Trophoblast cell (in vitro differentiated cells and primary cell): ENCODE measurements around the gene YY2.
A peak's percentile ranks its signal among the peaks of the same experiment; 100 is the strongest.

Experiments used
- DNase-seq, 2 donors: peaks; one replicate each; pipeline ENCODE4 v3.0.0-alpha.2; 2016
- H2AFZ ChIP-seq: 2 replicates; pipeline ENCODE4 v1.6.1; 2013; ENCODE audit warnings: low read length, moderate library complexity, mild to moderate bottlenecking; ENCODE audit not compliant: insufficient read depth, poor library complexity
- H2AK5ac ChIP-seq: 2 replicates; pipeline ENCODE4 v1.6.1; 2013; ENCODE audit warnings: mild to moderate bottlenecking, low read length
- H2BK120ac ChIP-seq: 2 replicates; pipeline ENCODE4 v1.6.1; 2013; ENCODE audit warnings: low read length, mild to moderate bottlenecking, moderate library complexity; ENCODE audit not compliant: insufficient read depth, poor library complexity
- H2BK12ac ChIP-seq: 2 replicates; pipeline ENCODE4 v1.6.1; 2013; ENCODE audit warnings: mild to moderate bottlenecking, low read length, moderate library complexity
- H2BK5ac ChIP-seq: 2 replicates; pipeline ENCODE4 v1.6.1; 2013; ENCODE audit warnings: low read length, low read depth, moderate library complexity, mild to moderate bottlenecking; ENCODE audit not compliant: poor library complexity
- H3K14ac ChIP-seq: 2 replicates; pipeline ENCODE4 v1.6.1; 2013; ENCODE audit warnings: mild to moderate bottlenecking, low read length
- H3K18ac ChIP-seq: 2 replicates; pipeline ENCODE4 v1.6.1; 2013; ENCODE audit warnings: mild to moderate bottlenecking, low read length
- H3K23ac ChIP-seq: 2 replicates; pipeline ENCODE4 v1.6.1; 2013; ENCODE audit warnings: low read length
- H3K27ac ChIP-seq: 2 replicates; pipeline ENCODE4 v1.5.1; 2013; ENCODE audit warnings: low read depth, mild to moderate bottlenecking, inconsistent platforms, low read length, moderate library complexity
- H3K27me3 ChIP-seq: 2 replicates; pipeline ENCODE4 v1.6.1; 2013; ENCODE audit warnings: inconsistent platforms, mild to moderate bottlenecking, low read length, moderate library complexity; ENCODE audit not compliant: insufficient read depth
- H3K36me3 ChIP-seq, 2 experiments: 1 replicate in 1 of 2; 2 replicates in 1 of 2; pipeline ENCODE4 v1.6.1; 2013; ENCODE audit warnings: low read length in 2 of 2, mild to moderate bottlenecking in 2 of 2, moderate library complexity in 1 of 2; ENCODE audit not compliant: insufficient read depth in 2 of 2, control insufficient read depth in 1 of 2
- H3K4ac ChIP-seq: 2 replicates; pipeline ENCODE4 v1.6.1; 2013; ENCODE audit warnings: low read depth, mild to moderate bottlenecking, low read length, moderate library complexity
- H3K4me1 ChIP-seq, 2 experiments: 1 replicate in 1 of 2; 2 replicates in 1 of 2; pipeline ENCODE4 v1.6.1; 2013; ENCODE audit warnings: low read length in 2 of 2, mild to moderate bottlenecking in 2 of 2, moderate library complexity in 1 of 2; ENCODE audit not compliant: insufficient read depth in 2 of 2, control insufficient read depth in 1 of 2
- H3K4me2 ChIP-seq: 2 replicates; pipeline ENCODE4 v1.6.1; 2013; ENCODE audit warnings: inconsistent platforms, mild to moderate bottlenecking, low read length, moderate library complexity
- H3K4me3 ChIP-seq: 2 replicates; pipeline ENCODE4 v1.5.1; 2013; ENCODE audit warnings: mild to moderate bottlenecking, low read depth, low read length, inconsistent platforms
- H3K79me1 ChIP-seq: one replicate; pipeline ENCODE4 v1.6.1; 2013; ENCODE audit warnings: low read length
- H3K79me2 ChIP-seq: 2 replicates; pipeline ENCODE4 v1.6.1; 2013; ENCODE audit warnings: low read length, mild to moderate bottlenecking; ENCODE audit not compliant: control insufficient read depth, insufficient read depth, poor library complexity
- H3K9ac ChIP-seq: 2 replicates; pipeline ENCODE4 v1.6.1; 2013; ENCODE audit warnings: mild to moderate bottlenecking, low read length
- H3K9me3 ChIP-seq: 2 replicates; pipeline ENCODE4 v1.6.1; 2013; ENCODE audit warnings: low read depth, mild to moderate bottlenecking, control low read depth, inconsistent platforms, low read length; ENCODE audit not compliant: insufficient read depth
- H4K12ac ChIP-seq: 2 replicates; pipeline ENCODE4 v1.6.1; 2013; ENCODE audit warnings: low read depth, mild to moderate bottlenecking, low read length, moderate library complexity
- H4K8ac ChIP-seq: 2 replicates; pipeline ENCODE4 v1.6.1; 2013; ENCODE audit warnings: low read depth, mild to moderate bottlenecking, low read length, moderate library complexity
- H4K91ac ChIP-seq: one replicate; pipeline ENCODE4 v1.6.1; 2013; ENCODE audit warnings: low read depth, mild to moderate bottlenecking, low read length, moderate library complexity
- WGBS: extraction: QIAGEN DNeasy Blood & Tissue Kit; methylation state at CpG from one replicate; pipeline ENCODE4 v1.1.7; 2013; ENCODE audit warnings: missing lambda C conversion rate; ENCODE audit not compliant: insufficient read length, insufficient coverage; ENCODE audit errors: extremely low coverage; 5-methylcytosine and 5-hydroxymethylcytosine counted together

Gene YY2

DNA sequence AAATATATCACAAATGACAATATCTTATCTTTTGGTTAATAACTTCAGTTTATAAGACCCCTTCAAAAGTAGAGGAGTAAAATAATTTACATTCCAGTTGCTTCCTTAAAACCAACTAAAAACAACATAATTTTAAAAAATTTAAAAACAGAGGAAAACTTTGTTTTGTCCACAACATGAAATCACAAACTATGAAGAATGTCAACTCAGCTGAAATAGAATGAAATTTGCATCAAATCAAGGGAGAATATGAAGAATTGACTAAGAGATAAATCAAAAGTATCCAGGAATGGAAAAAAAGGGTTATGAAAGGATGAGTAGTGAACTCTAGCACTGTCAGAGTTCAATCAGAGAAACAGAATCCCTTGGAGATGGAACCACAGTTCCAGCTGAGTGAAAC is 2.2 kb upstream of the YY2 start:
- Histone ChIP-seq H3K23ac (no peak overlapping the region), H3K79me2 (no peaks in the 10 kb centered on the region), H4K12ac (no peak overlapping the region), H3K18ac (no peak overlapping the region), H2BK12ac (no peak overlapping the region), H4K8ac (no peak overlapping the region), H2AK5ac (no peak overlapping the region), H3K4me3 (no peak overlapping the region), H3K4ac (no peak overlapping the region), H3K36me3 (peaks cover 10 to 12% of the 10 kb centered on the region in 2 experiments), H2AFZ (no peak overlapping the region), H3K4me2 (no peak overlapping the region), H4K91ac (no peak overlapping the region), H3K9me3 (no peaks in the 10 kb centered on the region), H2BK5ac (no peak overlapping the region), H3K4me1 (no peaks in the 10 kb centered on the region), H2BK120ac (no peak overlapping the region), H3K79me1 (no peaks in the 10 kb centered on the region), H3K27ac (no peak overlapping the region), H3K14ac (no peak overlapping the region), H3K9ac (no peak overlapping the region), H3K27me3 (no peaks in the 10 kb centered on the region)
- no peak for DNase-seq

DNA sequence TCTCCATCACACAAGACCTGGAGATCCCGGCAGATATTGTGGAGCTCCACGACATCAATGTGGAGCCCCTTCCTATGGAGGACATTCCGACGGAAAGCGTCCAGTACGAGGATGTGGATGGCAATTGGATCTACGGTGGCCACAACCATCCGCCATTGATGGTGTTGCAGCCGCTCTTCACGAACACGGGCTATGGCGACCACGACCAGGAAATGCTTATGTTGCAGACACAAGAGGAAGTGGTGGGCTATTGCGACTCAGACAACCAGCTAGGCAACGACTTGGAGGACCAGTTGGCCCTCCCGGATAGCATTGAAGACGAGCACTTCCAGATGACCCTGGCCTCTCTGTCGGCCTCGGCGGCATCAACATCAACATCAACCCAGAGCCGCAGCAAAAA is 717 bp downstream of the YY2 start:
- Histone ChIP-seq H2AFZ (no peak overlapping the region), H4K12ac (no peak overlapping the region), H3K18ac (no peak overlapping the region), H3K27me3 (no peaks in the 10 kb centered on the region), H2AK5ac (no peak overlapping the region), H3K36me3 (peaks cover 8 to 12% of the 10 kb centered on the region in 2 experiments), H3K27ac (no peak overlapping the region), H2BK12ac (no peak overlapping the region), H3K9ac (no peak overlapping the region), H3K4me3 (no peak overlapping the region), H2BK5ac (no peak overlapping the region), H3K14ac (no peak overlapping the region), H3K79me1 (no peaks in the 10 kb centered on the region), H3K23ac (no peak overlapping the region), H2BK120ac (no peak overlapping the region), H3K4ac (no peak overlapping the region), H3K4me1 (no peaks in the 10 kb centered on the region), H3K79me2 (no peaks in the 10 kb centered on the region), H3K9me3 (no peaks in the 10 kb centered on the region), H4K91ac (no peak overlapping the region), H4K8ac (no peak overlapping the region), H3K4me2 (no peak overlapping the region)
- WGBS: no CpG with 5 or more reads among the region's 21 CpGs
- no peak for DNase-seq

DNA sequence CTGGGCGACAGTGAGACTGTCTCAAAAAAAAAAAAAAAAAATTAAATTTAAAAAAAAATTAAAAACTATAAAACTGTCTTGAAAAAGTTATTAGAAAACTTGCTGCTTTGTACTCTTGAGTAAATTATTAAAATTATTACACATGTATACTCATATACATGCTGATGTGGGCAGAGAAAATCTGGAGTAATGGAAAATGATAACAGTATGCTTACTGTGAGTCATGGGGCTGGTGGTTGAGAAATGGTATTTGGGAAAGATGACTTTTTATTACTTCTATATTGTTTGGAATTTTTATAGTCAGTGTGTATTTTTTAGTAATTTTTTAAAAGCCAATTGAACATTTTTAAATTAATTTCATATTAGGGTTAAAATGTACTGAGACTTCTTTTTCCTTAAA is 7.5 kb downstream of the YY2 start:
- no peak overlapping the region for H2BK120ac ChIP-seq
- no peak overlapping the region for H3K4ac ChIP-seq
- no peak overlapping the region for H3K9ac ChIP-seq
- H3K27ac ChIP-seq: no peak overlapping the region
- H3K4me3 ChIP-seq: no peak overlapping the region
- H2BK5ac ChIP-seq: no peak overlapping the region
- no peak overlapping the region for H3K14ac ChIP-seq
- no peaks in the 10 kb centered on the region for H3K9me3 ChIP-seq
- H3K79me1 ChIP-seq: no peaks in the 10 kb centered on the region
- DNase-seq: no peak
- no peak overlapping the region for H4K12ac ChIP-seq
- no peak overlapping the region for H2AFZ ChIP-seq
- H3K18ac ChIP-seq: no peak overlapping the region
- H3K4me2 ChIP-seq: no peak overlapping the region
- H4K8ac ChIP-seq: no peak overlapping the region
- no peak overlapping the region for H3K23ac ChIP-seq
- H2BK12ac ChIP-seq: no peak overlapping the region
- H4K91ac ChIP-seq: no peak overlapping the region
- H2AK5ac ChIP-seq: no peak overlapping the region
- no peaks in the 10 kb centered on the region for H3K79me2 ChIP-seq
- WGBS: no CpG with 5 or more reads among the region's 1 CpG
- no peaks in the 10 kb centered on the region for H3K36me3 ChIP-seq
- no peaks in the 10 kb centered on the region for H3K27me3 ChIP-seq
- H3K4me1 ChIP-seq: no peaks in the 10 kb centered on the region

DNA sequence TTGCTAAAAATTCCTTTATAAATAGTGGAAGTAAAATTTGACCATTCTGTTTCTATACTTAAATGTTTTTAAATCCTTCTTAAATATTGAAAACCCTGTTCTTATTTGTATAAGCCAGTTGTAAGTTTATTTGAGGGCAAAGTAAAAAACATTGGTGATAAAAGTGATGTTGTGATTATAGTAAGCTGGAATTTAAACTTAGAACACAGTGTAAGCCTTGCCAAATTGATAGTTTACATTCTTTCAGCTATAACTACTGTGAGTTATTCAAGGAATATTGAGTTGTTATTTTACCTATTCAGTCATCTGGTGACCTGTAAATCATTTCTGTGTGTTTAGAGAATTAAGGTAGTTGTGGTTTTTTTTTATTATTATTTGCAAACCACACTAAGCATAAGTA is 9.6 kb downstream of the YY2 start:
- no peaks in the 10 kb centered on the region for H3K36me3 ChIP-seq
- no peak overlapping the region for H3K4ac ChIP-seq
- no peak overlapping the region for H4K91ac ChIP-seq
- H3K4me2 ChIP-seq: no peak overlapping the region
- no peak overlapping the region for H3K9ac ChIP-seq
- H2BK12ac ChIP-seq: no peak overlapping the region
- H2BK120ac ChIP-seq: no peak overlapping the region
- H3K79me1 ChIP-seq: no peaks in the 10 kb centered on the region
- H2BK5ac ChIP-seq: no peak overlapping the region
- H3K4me3 ChIP-seq: no peak overlapping the region
- no peak overlapping the region for H3K14ac ChIP-seq
- no peak overlapping the region for H3K18ac ChIP-seq
- no peak overlapping the region for H4K12ac ChIP-seq
- no peak overlapping the region for H3K23ac ChIP-seq
- H4K8ac ChIP-seq: no peak overlapping the region
- H3K4me1 ChIP-seq: no peaks in the 10 kb centered on the region
- no peak overlapping the region for H2AFZ ChIP-seq
- no peak overlapping the region for H2AK5ac ChIP-seq
- DNase-seq: no peak
- no peak overlapping the region for H3K27ac ChIP-seq
- no peaks in the 10 kb centered on the region for H3K79me2 ChIP-seq
- no peaks in the 10 kb centered on the region for H3K9me3 ChIP-seq
- no peaks in the 10 kb centered on the region for H3K27me3 ChIP-seq

DNA sequence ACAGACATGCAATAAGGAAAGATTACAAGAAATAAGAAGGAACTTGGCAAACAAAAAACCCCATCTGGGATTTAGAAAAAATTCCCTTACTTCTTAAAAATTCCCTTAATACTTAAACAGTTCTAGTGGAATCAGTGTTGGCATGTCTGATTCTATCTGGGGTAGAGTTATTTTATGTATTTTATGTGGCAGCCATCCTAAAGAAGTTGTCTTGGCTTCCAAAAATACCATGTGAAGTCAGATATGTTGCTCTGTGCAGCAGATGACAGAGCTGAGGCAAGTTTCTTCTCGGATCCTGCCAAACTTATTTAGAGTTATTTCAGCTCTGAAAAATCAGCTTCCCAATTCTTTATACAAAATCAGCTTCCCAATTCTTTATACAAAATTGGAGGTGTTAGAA is 14.7 kb downstream of the YY2 start:
- H2AK5ac ChIP-seq: no peak overlapping the region
- H2BK120ac ChIP-seq: no peak overlapping the region
- H3K4me3 ChIP-seq: no peak overlapping the region
- no peaks in the 10 kb centered on the region for H3K36me3 ChIP-seq
- H3K4me1 ChIP-seq: no peaks in the 10 kb centered on the region
- H3K9me3 ChIP-seq: no peaks in the 10 kb centered on the region
- no peaks in the 10 kb centered on the region for H3K79me1 ChIP-seq
- no peaks in the 10 kb centered on the region for H3K27me3 ChIP-seq
- no peak overlapping the region for H2BK5ac ChIP-seq
- H3K14ac ChIP-seq: no peak overlapping the region
- no peak overlapping the region for H3K18ac ChIP-seq
- H3K4ac ChIP-seq: no peak overlapping the region
- H3K4me2 ChIP-seq: no peak overlapping the region
- no peak overlapping the region for H3K23ac ChIP-seq
- no peak overlapping the region for H2BK12ac ChIP-seq
- no peak overlapping the region for H4K91ac ChIP-seq
- H3K79me2 ChIP-seq: no peaks in the 10 kb centered on the region
- H3K27ac ChIP-seq: no peak overlapping the region
- WGBS: no CpG with 5 or more reads among the region's 1 CpG
- no peak overlapping the region for H4K12ac ChIP-seq
- H4K8ac ChIP-seq: no peak overlapping the region
- H2AFZ ChIP-seq: no peak overlapping the region
- peak in 1 of 2 donors; percentile 18 for DNase-seq
- no peak overlapping the region for H3K9ac ChIP-seq
